RCC 7860 (cell line): ENCODE data around the gene DOK7.

ENCODE experiments used
- DNase-seq: peaks from one replicate; pipeline ENCODE4 v3.0.0-alpha.2; 2015; ENCODE audit warnings: low spot score
- FAIRE-seq: peaks from 2 replicates; lab custom pipeline; 2012; peaks lifted over from hg19 to GRCh38; lab: Jason Lieb, UNC

DOK7 gene

DNA sequence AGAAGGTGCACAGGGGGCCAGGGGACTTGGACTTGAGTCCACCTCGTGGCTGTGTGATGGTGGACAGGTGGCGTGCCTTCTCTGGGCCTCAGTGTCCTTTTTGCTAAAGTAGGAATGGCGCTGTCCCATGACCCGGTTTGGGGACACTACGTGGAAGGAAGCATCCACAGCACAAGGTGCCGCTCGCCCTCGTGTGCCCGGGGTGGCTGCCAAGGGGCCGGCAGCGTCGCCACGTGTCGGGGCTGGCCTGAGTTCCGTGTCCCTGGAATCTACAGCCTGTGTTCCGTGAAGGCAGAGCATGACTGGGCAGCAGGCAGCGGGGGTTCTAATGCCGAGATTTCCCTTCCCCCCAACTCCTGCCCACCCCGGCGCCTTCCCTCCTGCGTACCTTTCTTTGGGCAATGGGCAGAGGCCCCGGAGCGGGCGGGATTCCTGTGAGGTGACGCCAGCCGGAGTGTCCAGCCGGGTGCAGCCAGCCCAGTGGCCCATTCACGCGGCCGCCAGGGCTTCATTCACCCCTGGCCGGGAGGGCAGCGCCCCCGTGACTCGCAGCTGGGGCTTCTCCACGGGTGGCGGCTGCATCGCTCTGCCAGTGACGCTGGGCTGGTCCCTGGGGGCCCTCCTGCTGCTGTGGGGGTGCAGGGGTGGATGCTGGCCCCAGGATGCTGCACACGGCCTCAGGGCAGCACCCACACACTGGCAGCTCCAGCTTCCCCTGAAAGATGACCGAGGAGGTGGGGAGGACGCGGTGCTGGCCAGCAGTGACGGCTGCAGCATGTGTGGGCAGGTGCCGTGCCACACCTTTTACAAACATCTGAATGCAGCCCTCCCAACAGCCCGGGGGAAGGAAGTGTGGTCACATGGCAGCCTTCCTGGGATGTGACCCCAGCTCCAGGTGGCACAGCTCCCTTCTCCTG is 21.2 kb downstream of the DOK7 start:
- DNase-seq (peak; percentile 96), FAIRE-seq (peak; percentile 84)

- FAIRE-seq, result no peak
- DNase-seq, result no peak
Measured at GRCh38 chr4:3485011-3485791, 22.1 kb downstream of the DOK7 start.

- DNase-seq (no peak), FAIRE-seq (no peak)
Measured at GRCh38 chr4:3485886-3486540, 22.9 kb downstream of the DOK7 start.

DNA sequence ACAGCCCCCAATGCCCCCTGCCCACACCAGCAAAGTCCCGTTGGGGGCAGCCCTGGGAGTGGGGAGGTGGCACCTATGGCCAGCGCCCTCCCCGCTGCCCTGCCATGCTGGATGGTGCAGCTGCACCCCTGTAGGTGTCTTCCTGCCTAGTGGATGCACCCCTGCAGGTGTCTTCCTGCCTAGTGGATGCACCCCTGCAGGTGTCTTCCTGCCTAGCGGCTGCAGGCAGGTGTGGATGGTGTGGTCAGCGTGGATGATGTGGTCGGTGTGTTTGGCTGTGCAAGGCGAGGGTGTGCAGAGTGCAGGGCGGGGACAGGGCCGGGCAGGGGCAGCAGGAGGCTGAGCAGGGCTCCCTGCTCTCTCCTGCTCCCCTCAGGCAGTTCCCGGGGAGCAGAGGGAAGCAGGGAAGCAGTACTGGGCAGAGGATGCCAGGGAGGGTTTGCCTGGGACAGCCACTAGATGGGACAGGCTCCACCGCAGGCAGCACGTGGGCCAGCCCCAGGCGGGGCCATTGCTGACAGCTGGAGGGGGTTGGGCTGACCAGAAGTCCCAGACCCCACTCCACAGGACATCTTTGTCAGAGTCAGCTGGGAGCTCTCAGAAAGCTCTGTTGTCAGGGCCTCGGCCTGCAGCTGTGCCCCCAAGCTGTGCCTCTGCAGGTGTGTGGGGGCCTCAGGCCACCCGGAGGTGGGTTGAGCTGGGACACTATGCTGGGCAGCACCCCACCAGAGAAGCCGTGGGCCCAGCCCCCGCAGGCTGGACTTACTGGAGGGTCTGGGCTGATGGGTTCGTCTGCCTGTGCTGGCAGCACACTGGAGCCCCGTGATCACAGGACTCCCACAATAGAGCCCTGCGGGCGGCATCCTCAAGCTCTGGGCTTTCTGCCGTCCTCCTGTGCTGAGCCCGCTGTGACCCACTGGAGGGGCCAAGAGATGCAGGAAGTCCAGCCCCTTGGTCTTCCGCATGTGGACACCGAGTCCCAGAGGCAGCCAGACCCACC is 23.7 kb downstream of the DOK7 start:
- FAIRE-seq (no peak), DNase-seq (no peak)

DNA sequence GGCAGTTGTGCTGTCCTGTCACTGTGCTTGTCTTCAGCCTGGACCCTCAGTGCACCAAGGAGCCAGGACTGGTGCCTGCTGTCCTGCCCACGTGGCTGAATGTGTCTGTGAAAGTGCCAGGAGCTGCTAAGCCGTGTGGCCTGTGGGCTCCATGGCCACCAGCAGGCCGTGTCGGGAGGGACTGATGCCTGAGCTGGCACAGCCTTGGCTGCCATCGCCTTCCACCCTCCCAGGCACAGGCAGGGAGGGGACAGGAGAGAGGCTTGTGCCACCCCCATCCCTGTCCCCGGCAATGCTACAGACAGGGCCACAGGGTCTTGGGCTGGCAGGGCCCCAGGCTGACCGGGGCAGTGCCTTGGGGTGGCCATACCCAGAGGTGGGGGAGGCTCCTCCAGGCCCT is 24.8 kb downstream of the DOK7 start:
- no peak for DNase-seq
- FAIRE-seq, result no peak

DNA sequence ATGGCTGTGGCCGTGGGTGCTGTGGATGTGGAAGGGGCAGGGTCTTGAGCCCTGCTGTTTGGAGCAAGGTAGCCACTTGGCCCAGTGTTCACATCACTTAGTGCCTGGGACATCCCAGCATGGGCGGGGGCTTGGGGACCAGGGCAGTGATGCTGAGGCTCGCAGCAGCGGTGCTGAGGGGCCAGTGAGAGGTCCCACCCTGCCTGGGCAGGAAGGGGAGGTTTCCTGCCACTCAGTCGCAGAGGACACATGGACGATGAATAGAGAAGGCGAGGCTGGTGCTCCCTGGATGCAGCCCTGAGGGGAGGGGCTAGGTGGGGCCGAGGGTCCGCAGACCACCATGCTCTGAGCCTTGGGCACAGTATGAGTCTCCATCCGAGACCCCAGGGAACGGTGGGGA is 25.7 kb downstream of the DOK7 start:
- DNase-seq (no peak), FAIRE-seq (no peak)

DNA sequence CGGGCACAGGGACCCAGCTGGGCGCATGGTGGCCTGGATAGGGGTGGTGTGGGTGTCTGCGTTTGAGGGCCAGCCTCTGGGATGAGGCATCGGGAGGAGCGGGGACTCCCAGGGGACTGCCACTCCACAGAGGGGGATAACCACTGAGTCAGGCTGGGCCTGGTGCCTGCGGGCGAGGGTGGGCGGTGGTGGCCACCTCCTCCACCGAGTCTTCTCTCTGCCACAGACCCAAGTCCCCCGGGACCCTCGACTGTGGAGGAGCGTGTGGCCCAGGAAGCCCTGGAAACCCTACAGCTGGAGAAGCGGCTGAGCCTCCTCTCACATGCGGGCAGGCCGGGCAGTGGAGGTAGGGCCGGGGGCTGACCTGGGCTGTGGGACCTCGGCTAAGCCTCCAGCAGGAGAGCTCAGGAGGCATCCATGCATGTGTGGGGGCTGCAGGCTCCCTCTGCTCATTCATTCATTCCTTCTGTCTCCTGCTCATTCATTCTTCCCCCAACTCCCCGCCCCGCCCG is 26.4 kb downstream of the DOK7 start:
- DNase-seq (no peak), FAIRE-seq (no peak)

GRCh38 chr4:3491681-3492405 is 28.7 kb downstream of the DOK7 start:
- DNase-seq (no peak), FAIRE-seq (no peak)

- DNase-seq (no peak), FAIRE-seq (no peak)
Measured at GRCh38 chr4:3492741-3493719, 29.9 kb downstream of the DOK7 start.

- DNase-seq (no peak), FAIRE-seq (no peak)
Measured at GRCh38 chr4:3493720-3494461, 30.8 kb downstream of the DOK7 start.

- DNase-seq (no peak), FAIRE-seq (no peak)
Measured at GRCh38 chr4:3494462-3494871, 31.4 kb downstream of the DOK7 start.

DNA sequence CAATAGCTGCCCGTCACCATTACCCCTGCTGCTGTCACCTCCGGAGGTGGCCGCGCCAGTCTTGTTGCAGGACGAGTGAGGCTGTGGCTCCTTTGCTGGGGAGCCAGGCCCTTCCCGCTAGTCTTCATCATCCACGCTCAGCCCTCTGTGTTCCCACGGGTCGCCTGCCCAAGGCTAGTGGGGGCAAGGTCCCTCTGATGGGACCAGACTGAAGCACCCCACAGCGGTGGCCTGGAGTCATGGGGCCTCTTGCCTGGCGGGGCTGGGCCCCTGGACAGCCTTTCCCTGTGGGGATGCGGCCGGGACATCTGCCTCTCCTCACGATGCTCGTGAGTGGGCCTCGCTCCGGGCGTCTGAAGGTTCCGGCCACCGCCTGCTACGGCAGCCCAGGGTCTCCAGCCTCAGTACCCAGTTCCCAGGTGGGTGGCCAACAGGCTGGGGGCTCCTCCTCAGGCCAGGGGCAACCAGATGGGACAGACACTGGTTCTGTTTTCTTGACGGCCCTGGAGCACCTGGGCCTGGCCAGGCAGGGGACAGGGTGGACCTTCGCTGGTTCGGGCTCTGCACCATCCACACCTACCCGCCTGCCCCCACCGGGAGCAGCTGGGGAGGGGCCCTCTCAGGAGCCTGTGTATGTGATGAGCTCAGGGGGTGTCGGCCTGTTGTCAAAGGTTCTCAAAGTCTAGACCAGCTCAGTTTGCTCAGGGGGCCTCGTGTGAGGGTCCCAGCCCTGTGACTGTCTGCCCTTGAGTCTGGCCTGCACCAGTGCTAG is 32.3 kb downstream of the DOK7 start:
- FAIRE-seq (no peak), DNase-seq (no peak)

DNA sequence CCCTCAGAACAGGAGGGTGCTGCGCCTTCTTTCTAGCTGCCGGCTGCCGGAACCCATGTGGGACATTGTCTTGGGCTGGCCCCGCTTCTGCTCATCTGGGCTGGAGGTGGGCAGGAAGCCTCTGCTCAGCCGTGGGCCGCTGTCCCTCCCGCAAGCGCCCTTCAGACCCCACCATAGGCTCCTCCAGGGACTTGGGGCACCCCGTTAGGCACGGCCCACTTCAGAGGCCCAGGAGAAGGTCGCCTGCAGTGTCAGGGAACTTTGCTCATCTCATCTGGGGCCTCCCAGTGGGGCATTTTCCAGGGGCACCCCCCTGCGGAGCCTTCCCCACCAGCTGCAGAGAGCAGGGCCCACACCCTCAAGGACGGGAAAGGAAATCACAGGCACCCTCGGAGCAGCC is 32.9 kb downstream of the DOK7 start:
- DNase-seq (no peak), FAIRE-seq (no peak)

GRCh38 chr4:3497095-3497494 is 34.0 kb downstream of the DOK7 start:
- no peak for FAIRE-seq

GRCh38 chr4:3497523-3498389 is 34.6 kb downstream of the DOK7 start:
- DNase-seq (no peak), FAIRE-seq (no peak)

More at GRCh38 chr4:3497095-3497494, 34.0 kb downstream of the DOK7 start:
- no peak for DNase-seq

- FAIRE-seq (no peak), DNase-seq (no peak)
Measured at GRCh38 chr4:3498407-3498806, 35.3 kb downstream of the DOK7 start.
